K562 (cell line): Measurements from ENCODE around the gene TMEM273. TPM values are rescaled to one million over a fixed set of nuclear protein-coding genes. Genes with fewer than 3 reads are reported as not detected.

Source experiments
- ARID1B ChIP-seq: fragments of 450-650 bp; IDR thresholded peaks from 2 replicates; pipeline ENCODE4 v1.6.1; 2016; ENCODE audit warnings: antibody characterized with exemption, mild to moderate bottlenecking, inconsistent platforms
- CBFA2T3 ChIP-seq: fragments of 450-650 bp; IDR thresholded peaks from 2 replicates; pipeline ENCODE4 v1.6.1; 2017
- CC2D1A ChIP-seq: fragments of 450-650 bp; IDR thresholded peaks from 2 replicates; pipeline ENCODE4 v1.6.1; 2017; ENCODE audit warnings: mild to moderate bottlenecking
- CEBPG ChIP-seq, 3 experiments: fragments of 200-800 bp in 1 of 3; sonication (Bioruptor generic) in 1 of 3; sonication (generic) in 1 of 3; formaldehyde crosslinking in 1 of 3; IDR thresholded peaks in 2 of 3; conservative IDR thresholded peaks in 1 of 3; 2 replicates each; pipeline versions ENCODE4 v1.6.1 to v1.8.0; 2016 to 2022; ENCODE audit warnings: missing compliant biosample characterization in 2 of 3, missing genetic modification characterization in 2 of 3, mild to moderate bottlenecking in 1 of 3, missing genetic modification reagents in 1 of 3
- CHD4 ChIP-seq: fragments of 200-600 bp; sonication (generic); IDR thresholded peaks from 3 replicates; pipeline ENCODE4 v1.6.1; 2012; ENCODE audit warnings: low read depth, mild to moderate bottlenecking, mixed read lengths, low read length, inconsistent platforms; ENCODE audit not compliant: insufficient read depth, insufficient replicate concordance, poor library complexity, severe bottlenecking
- CUX1 ChIP-seq: fragments of 200-800 bp; sonication (Bioruptor generic); IDR thresholded peaks from 2 replicates; pipeline ENCODE4 v1.6.1; 2016; ENCODE audit warnings: missing genetic modification characterization, missing compliant biosample characterization
- DPF2 ChIP-seq: fragments of 450-650 bp; IDR thresholded peaks from 2 replicates; pipeline ENCODE4 v1.6.1; 2016
- EWSR1 ChIP-seq: fragments of 450-650 bp; IDR thresholded peaks from 2 replicates; pipeline ENCODE4 v1.6.1; 2018; ENCODE audit warnings: borderline replicate concordance, mild to moderate bottlenecking, low read depth, moderate library complexity; ENCODE audit not compliant: partially characterized antibody
- HDAC8 ChIP-seq: fragments of 450-650 bp; IDR thresholded peaks from 2 replicates; pipeline ENCODE4 v1.6.1; 2016; ENCODE audit warnings: mild to moderate bottlenecking, missing genetic modification characterization, moderate library complexity, missing compliant biosample characterization
- KDM1A ChIP-seq, 2 experiments: fragments of 450-650 bp; IDR thresholded peaks; 2 replicates each; pipeline ENCODE4 v1.6.1; 2016; ENCODE audit warnings: mild to moderate bottlenecking in 2 of 2
- KDM5B ChIP-seq: fragments of 200-600 bp; sonication (generic); IDR thresholded peaks from 2 replicates; pipeline ENCODE4 v1.6.1; 2012; ENCODE audit warnings: low read depth, mild to moderate bottlenecking, moderate library complexity, low read length, control low read depth, inconsistent platforms; ENCODE audit not compliant: insufficient replicate concordance
- MTA2 ChIP-seq: fragments of 450-650 bp; IDR thresholded peaks from 2 replicates; pipeline ENCODE4 v1.6.1; 2016; ENCODE audit warnings: low read depth
- NCOA6 ChIP-seq: fragments of 450-650 bp; IDR thresholded peaks from 2 replicates; pipeline ENCODE4 v1.6.1; 2017; ENCODE audit warnings: mild to moderate bottlenecking
- NR0B1 ChIP-seq: fragments of 450-650 bp; IDR thresholded peaks from one replicate; pipeline ENCODE4 v1.6.1; 2018; ENCODE audit warnings: mild to moderate bottlenecking, moderate library complexity; ENCODE audit not compliant: partially characterized antibody
- NR1H2 ChIP-seq: sonication (generic); formaldehyde crosslinking; IDR thresholded peaks from 2 replicates; pipeline ENCODE4 v1.4.0; 2020; ENCODE audit warnings: mild to moderate bottlenecking, missing genetic modification reagents
- POLR2AphosphoS5 ChIP-seq: IDR thresholded peaks from 2 replicates; pipeline ENCODE4 v1.6.1; 2011; ENCODE audit warnings: mild to moderate bottlenecking, low read depth, low read length, moderate library complexity; ENCODE audit not compliant: control insufficient read depth, insufficient read depth
- RFX1 ChIP-seq: fragments of 450-650 bp; IDR thresholded peaks from 2 replicates; pipeline ENCODE4 v1.6.1; 2016; ENCODE audit warnings: mild to moderate bottlenecking, moderate library complexity
- SMARCE1 ChIP-seq: fragments of 450-650 bp; IDR thresholded peaks from 2 replicates; pipeline ENCODE4 v1.7.1; 2016; ENCODE audit warnings: mild to moderate bottlenecking
- TEAD4 ChIP-seq, 2 experiments: sonication (generic) in 1 of 2; formaldehyde crosslinking in 1 of 2; IDR thresholded peaks; 2 replicates each; pipeline versions ENCODE4 v1.6.1 to v1.8.0; 2012 to 2022; ENCODE audit warnings: borderline replicate concordance in 1 of 2, inconsistent platforms in 1 of 2, low read length in 1 of 2, mild to moderate bottlenecking in 1 of 2, missing genetic modification reagents in 1 of 2
- polyA plus RNA-seq, 8 experiments: library from polyadenylated mRNA; depleted of rRNA in 4 of 8; stranded (reverse) in 5 of 8; unstranded in 3 of 8; fragments of >200 nt; fragmentation: Nextera tagmentation in 2 of 8; fragmentation: Illumina TruSeq in 1 of 8; extraction: Ambion mirVana in 2 of 8; extraction: Trizol in 1 of 8; gene quantifications; 2 replicates each; pipeline versions ENCODE4 v1.2.1 to v1.2.3, GENCODE V29; 2011 to 2014; ENCODE audit warnings: inconsistent platforms in 1 of 8, missing spikeins in 1 of 8
- total RNA-seq, 7 experiments: library from RNA; depleted of rRNA in 6 of 7; stranded (reverse); fragments of >200 nt in 6 of 7; fragmentation: Illumina TruSeq in 2 of 7; extraction: Trizol in 2 of 7; gene quantifications; 2 replicates each; pipeline versions ENCODE4 v1.2.1 to v1.2.3, GENCODE V29; 2011 to 2021; ENCODE audit warnings: low replicate concordance in 1 of 7
- TF ChIP-seq, protein P1 (sequence below): fragments of 200-800 bp; sonication (Bioruptor generic); IDR thresholded peaks from 2 replicates; pipeline ENCODE4 v1.6.1; 2017; ENCODE audit warnings: missing genetic modification characterization, missing compliant biosample characterization

The TMEM273 gene
- total and polyA plus RNA-seq, 9 of the 15 experiments (the other 6 are each of a cell fraction or from before 2014, with no cell fraction given), result 39.2 to 131 (median 95.6) TPM

DNA sequence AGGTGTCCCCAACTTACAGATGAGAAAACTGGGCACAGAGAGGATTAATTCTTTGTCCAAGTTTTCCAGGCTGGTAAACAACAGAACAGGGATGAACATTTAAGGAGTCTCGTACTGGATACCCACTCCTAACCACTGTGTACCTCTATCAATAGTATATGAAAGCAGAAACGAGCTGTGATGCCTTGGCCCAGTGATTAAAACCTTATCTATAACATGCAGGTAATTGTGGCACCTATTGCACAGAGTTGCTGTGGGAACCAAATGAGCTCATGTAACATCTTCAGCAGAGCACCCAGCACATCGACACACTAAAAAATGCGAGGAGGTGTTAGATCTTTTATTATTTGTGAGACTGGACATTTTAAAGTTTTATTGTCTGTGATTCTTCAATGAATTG is 1.6 kb downstream of the TMEM273 start (continued):
- no peak for TF ChIP-seq CUX1 (CRISPR knock-in tag)
- peak; percentile 88 for TF ChIP-seq TEAD4 (IDR thresholded peaks at IDR 0.05; ENCODE audit: low read length)
- TF ChIP-seq TEAD4 (CRISPR knock-in tag; IDR thresholded peaks at IDR 0.05; ENCODE audit: borderline replicate concordance), result no peak
- peak; percentile 45; the same call in 1 of the 2 replicates for TF ChIP-seq DPF2
- TF ChIP-seq KDM1A (IDR thresholded peaks at IDR 0.05), result peak; percentile 22 to 42; a peak in 1 of 4 replicates
- no peak for TF ChIP-seq HDAC8
- TF ChIP-seq MTA2, result peak; percentile 37; the same call in 1 of the 2 replicates
- TF ChIP-seq POLR2AphosphoS5, result peak; percentile 71
- peak; percentile 80 for TF ChIP-seq RFX1
- peak; percentile 84 for TF ChIP-seq CEBPG (CRISPR knock-in tag; IDR thresholded peaks at IDR 0.05)
- no peak for TF ChIP-seq CEBPG (tag; conservative IDR thresholded peaks at IDR 0.05 in 1 of 2, IDR thresholded peaks at IDR 0.05 in 1 of 2)
- peak; percentile 87 for TF ChIP-seq CBFA2T3
- TF ChIP-seq NCOA6, result 0 out of 2 replicates have a peak, but pooled peaks have one; percentile 25
- TF ChIP-seq, protein P1, sequence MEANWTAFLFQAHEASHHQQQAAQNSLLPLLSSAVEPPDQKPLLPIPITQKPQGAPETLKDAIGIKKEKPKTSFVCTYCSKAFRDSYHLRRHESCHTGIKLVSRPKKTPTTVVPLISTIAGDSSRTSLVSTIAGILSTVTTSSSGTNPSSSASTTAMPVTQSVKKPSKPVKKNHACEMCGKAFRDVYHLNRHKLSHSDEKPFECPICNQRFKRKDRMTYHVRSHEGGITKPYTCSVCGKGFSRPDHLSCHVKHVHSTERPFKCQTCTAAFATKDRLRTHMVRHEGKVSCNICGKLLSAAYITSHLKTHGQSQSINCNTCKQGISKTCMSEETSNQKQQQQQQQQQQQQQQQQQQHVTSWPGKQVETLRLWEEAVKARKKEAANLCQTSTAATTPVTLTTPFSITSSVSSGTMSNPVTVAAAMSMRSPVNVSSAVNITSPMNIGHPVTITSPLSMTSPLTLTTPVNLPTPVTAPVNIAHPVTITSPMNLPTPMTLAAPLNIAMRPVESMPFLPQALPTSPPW (CRISPR knock-in tag), result no peak
- peak; percentile 8 for TF ChIP-seq KDM5B
- peak; percentile 55; the same call in 1 of the 2 replicates for TF ChIP-seq CC2D1A
- TF ChIP-seq NR0B1, result no peak
- TF ChIP-seq NR1H2, result no peak
- TF ChIP-seq SMARCE1, result peak; percentile 18; the same call in 1 of the 2 replicates
- peak; percentile 85 for TF ChIP-seq ARID1B
- TF ChIP-seq CHD4, result no peak
- no peak for TF ChIP-seq EWSR1
